GM20000 (cell line): ENCODE results near the gene PARP15.
"Not testable (repeated sequence)": the region's sequence is repeated elsewhere in the genome, so short reads cannot be mapped to it uniquely, and the experiment has no call there.

ENCODE experiments used
- DNase-seq: peaks from one replicate; pipeline ENCODE4 v3.0.0; 2012; ENCODE audit warnings: low spot score
- TF ChIP-seq, protein P1 (sequence below): IDR thresholded peaks from 2 replicates; pipeline ENCODE4 v1.5.1; 2012; ENCODE audit warnings: mild to moderate bottlenecking, control low read depth; ENCODE audit errors: extremely low read depth, missing control alignments

PARP15 gene

DNA sequence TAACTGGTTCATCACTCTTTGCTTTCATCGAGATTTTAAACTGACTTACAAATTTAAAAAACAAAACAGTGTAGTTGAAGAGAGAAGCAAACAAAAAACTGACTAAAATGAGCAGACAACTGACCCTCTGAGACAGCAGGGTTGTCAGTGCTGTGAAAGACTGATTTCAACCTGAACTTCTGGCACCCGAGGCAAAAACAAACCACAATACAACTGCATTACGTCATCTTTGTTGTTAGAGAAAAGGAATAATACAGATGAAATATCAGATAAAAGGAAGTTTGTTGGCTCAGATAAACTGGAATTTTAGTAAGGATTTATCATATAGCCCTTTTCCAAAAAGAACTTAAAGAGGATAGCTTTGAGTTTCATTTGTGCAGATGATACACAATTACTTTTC lies 51.1 kb downstream of the PARP15 start:
- no peak for DNase-seq
- TF ChIP-seq, protein P1, sequence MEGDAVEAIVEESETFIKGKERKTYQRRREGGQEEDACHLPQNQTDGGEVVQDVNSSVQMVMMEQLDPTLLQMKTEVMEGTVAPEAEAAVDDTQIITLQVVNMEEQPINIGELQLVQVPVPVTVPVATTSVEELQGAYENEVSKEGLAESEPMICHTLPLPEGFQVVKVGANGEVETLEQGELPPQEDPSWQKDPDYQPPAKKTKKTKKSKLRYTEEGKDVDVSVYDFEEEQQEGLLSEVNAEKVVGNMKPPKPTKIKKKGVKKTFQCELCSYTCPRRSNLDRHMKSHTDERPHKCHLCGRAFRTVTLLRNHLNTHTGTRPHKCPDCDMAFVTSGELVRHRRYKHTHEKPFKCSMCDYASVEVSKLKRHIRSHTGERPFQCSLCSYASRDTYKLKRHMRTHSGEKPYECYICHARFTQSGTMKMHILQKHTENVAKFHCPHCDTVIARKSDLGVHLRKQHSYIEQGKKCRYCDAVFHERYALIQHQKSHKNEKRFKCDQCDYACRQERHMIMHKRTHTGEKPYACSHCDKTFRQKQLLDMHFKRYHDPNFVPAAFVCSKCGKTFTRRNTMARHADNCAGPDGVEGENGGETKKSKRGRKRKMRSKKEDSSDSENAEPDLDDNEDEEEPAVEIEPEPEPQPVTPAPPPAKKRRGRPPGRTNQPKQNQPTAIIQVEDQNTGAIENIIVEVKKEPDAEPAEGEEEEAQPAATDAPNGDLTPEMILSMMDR = no peak

DNA sequence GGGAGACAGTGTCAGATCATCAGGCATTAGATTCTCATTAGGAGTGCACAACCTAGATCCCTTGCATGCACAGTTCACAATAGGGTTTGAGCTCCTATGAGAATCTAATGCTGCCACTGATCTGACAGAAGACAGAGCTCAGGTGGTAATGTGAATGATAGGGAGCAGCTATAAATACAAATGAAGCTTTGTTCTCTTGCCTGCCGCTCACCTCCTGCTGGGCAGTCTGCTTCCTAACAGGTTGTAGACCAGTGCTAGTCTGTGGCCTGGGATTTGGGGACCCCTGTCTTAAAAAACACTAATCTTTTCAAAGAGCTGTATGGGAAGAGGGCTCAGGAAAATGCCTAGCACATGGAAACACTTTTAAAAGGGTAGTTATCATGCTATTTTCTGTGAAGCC lies 52.3 kb downstream of the PARP15 start:
- TF ChIP-seq, protein P1 = no peak
- DNase-seq = no peak

GRCh38 chr3:122635789-122636188 lies 58.3 kb downstream of the PARP15 start:
- DNase-seq = no peak
- TF ChIP-seq, protein P1 = no peak

- TF ChIP-seq, protein P1 = no peak
Observed at GRCh38 chr3:122636697-122637096, 59.2 kb downstream of the PARP15 start.

GRCh38 chr3:122640437-122640999 lies 63.1 kb downstream of the PARP15 start:
- TF ChIP-seq, protein P1 = no peak
- no peak for DNase-seq

More at GRCh38 chr3:122636697-122637096, 59.2 kb downstream of the PARP15 start:
- DNase-seq = no peak

GRCh38 chr3:122642935-122643334 lies 65.5 kb downstream of the PARP15 start:
- TF ChIP-seq, protein P1 = no peak
- DNase-seq = peak; percentile 43

GRCh38 chr3:122646146-122646988 lies 68.9 kb downstream of the PARP15 start:
- DNase-seq = peak; percentile 26
- TF ChIP-seq, protein P1 = no peak

DNA sequence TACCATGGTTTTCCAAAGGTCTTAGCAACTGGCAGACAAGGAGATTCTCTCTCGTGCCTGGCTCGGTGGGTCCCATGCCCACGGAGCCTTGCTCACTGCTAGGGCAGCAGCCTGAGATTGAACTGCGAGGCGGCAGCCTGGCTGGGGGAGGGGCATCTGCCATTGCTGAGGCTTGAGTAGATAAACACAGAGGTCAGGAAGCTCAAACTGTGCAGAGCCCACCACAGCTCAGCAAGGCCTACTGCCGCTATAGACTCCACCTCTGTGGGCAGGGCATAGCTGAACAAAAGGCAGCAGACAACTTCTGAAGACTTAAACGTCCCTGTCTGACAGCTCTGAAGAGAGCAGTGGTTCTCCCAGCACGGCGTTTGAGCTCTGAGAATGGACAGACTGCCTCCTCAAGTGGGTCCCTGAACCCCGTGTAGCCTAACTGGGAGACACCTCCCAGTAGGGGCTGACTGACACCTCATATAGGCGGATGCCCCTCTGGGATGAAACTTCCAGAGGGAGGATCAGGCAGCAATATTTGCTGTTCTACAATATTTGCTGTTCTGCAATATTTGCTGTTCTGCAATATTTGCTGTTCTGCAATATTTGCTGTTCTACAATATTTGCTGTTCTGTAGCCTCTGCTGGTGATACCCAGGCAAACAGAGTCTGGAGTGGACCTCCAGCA lies 73.9 kb downstream of the PARP15 start:
- DNase-seq = not testable (repeated sequence)

DNA sequence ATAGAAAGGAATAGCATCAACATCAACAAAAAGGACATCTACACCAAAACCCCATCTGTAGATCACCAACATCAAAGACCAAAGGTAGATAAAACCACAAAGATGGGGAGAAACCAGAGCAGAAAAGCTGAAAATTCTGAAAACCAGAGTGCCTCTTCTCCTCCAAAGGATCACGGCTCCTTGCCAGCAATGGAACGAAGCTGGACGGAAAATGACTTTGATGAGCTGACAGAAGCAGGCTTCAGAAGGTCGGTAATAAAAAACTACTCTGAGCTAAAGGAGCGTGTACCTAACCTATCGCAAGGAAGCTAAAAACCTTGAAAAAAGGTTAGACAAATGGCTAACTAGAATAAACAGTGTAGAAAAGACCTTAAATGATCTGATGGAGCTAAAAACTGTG lies 74.5 kb downstream of the PARP15 start:
- DNase-seq = not testable (repeated sequence)

DNA sequence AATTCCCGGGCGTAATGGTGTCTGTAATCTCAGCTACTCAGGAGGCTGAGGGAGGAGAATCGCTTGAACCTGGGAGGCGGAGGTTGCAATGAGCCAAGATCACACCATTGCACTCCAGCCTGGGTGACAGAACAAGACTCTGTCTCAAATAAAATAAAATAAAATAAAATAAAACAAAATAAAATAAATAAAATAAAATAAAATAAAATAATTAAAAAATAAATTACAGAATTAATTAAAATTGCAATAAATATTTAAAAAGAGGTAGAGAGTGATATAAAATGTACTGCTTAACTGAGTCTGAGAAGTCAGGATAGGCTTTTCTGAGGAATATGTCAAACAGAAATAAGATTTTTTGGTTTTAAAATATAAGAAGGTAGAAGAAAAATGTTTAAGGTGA lies 80.9 kb downstream of the PARP15 start:
- DNase-seq = not testable (repeated sequence)
